Measurements from ENCODE around the gene HIGD1A.

Gene HIGD1A

GRCh38 chr3:42733501-42734262 lies 70.6 kb downstream of the HIGD1A start:
- no peak for DNase-seq

Measured in stimulated activated CD4-positive, alpha-beta T cell treated with anti-CD3 and anti-CD28 coated beads, Interleukin-15, amount 100 ng/mL, for 24 hours (primary cell).